Naive thymus-derived CD8-positive, alpha-beta T cell (primary cell): ENCODE results near the gene TEX35. TPM values are rescaled to one million over a fixed set of nuclear protein-coding genes. Genes with fewer than 3 reads are reported as not detected.
A peak's percentile ranks its signal among the peaks of the same experiment; 100 is the strongest.
"Not testable (repeated sequence)": the region's sequence is repeated elsewhere in the genome, so short reads cannot be mapped to it uniquely, and the experiment has no call there.

Experiments
- ATAC-seq, 2 donors: fragments of 150-1000 bp; cut with Tn5 transposase in 1 of 2; sonication (Bioruptor Pico), chemical (Tn5 transposase) in 1 of 2; 1 replicate in 1 of 2; 2 replicates in 1 of 2; pipeline ENCODE4 v1.10.0; 2021; ENCODE audit warnings: mild to moderate bottlenecking in 2 of 2, moderate library complexity in 2 of 2
- POLR2A ChIA-PET: fragments of 350-600 bp; sonication (Branson Sonifier 250); formaldehyde crosslinking; loops from one replicate; lab custom pipeline; 2021; ENCODE audit warnings: antibody characterized with exemption; lab: Charles Lee
- DNase-seq, 10 donors: peaks; one replicate each; pipeline versions ENCODE4 v3.0.0 to v3.0.0-alpha.2; 2020 to 2022
- H3K27ac Mint-ChIP-seq, 10 donors: one replicate each; pipeline ENCODE4 v1.8.0; 2020 to 2022; ENCODE audit warnings: mild to moderate bottlenecking in 10 of 10, mixed read lengths in 10 of 10, moderate library complexity in 4 of 10, inconsistent platforms in 1 of 10
- H3K27me3 Mint-ChIP-seq, 5 donors: one replicate each; pipeline ENCODE4 v1.8.0; 2021 to 2022; ENCODE audit warnings: mixed read lengths in 5 of 5
- H3K36me3 Mint-ChIP-seq, 3 donors: one replicate each; pipeline ENCODE4 v1.8.0; 2020 to 2022; ENCODE audit warnings: mixed read lengths in 3 of 3, mild to moderate bottlenecking in 2 of 3, inconsistent platforms in 1 of 3
- H3K4me1 Mint-ChIP-seq, 4 donors: one replicate each; pipeline ENCODE4 v1.8.0; 2021 to 2022; ENCODE audit warnings: mixed read lengths in 4 of 4
- H3K4me3 Mint-ChIP-seq, 10 donors: one replicate each; pipeline ENCODE4 v1.8.0; 2020 to 2022; ENCODE audit warnings: mild to moderate bottlenecking in 10 of 10, mixed read lengths in 10 of 10, moderate library complexity in 6 of 10, inconsistent platforms in 1 of 10
- H3K9me3 Mint-ChIP-seq, 9 donors: one replicate each; pipeline ENCODE4 v1.8.0; 2020 to 2022; ENCODE audit warnings: mixed read lengths in 9 of 9, mild to moderate bottlenecking in 3 of 9, inconsistent platforms in 1 of 9, moderate library complexity in 1 of 9
- polyA plus RNA-seq, 3 donors: library from polyadenylated mRNA; unstranded; fragments of 300-500 nt; fragmentation: Illumina TruSeq; gene quantifications; one replicate each; pipeline ENCODE4 v1.2.3, GENCODE V29; 2021
- total RNA-seq, 8 experiments: library from RNA in 2 of 8; stranded (reverse) in 2 of 8; gene quantifications; one replicate each; pipeline ENCODE4 v1.2.3 and lab custom pipeline; 2021 to 2026

Gene TEX35
- total and polyA plus RNA-seq, 5 experiments from 2014 or later, result not detected

GRCh38 chr1:178540646-178541045 lies 27.7 kb downstream of the TEX35 start:
- Mint-ChIP-seq H3K9me3 (no peaks in the 10 kb centered on the region), H3K4me1 (peaks cover 5 to 31% (median 17%) of the 10 kb centered on the region in 4 donors), H3K27me3 (peaks cover 0 to 2% (median 0%) of the 10 kb centered on the region in 5 donors), H3K27ac (peak overlapping the region in 4 of 10 donors; percentile 5 to 44 (median 22)), H3K4me3 (peak overlapping the region in 3 of 10 donors; percentile 11 to 33 (median 12)), H3K36me3 (no peaks in the 10 kb centered on the region)
- DNase-seq (no peak), ATAC-seq (no peak)
- POLR2A ChIA-PET, result no interaction called here

GRCh38 chr1:178541379-178541778 lies 28.5 kb downstream of the TEX35 start:
- H3K4me1 Mint-ChIP-seq, result peaks cover 5 to 35% (median 17%) of the 10 kb centered on the region in 4 donors
- POLR2A ChIA-PET, result no interaction called here
- peak overlapping the region; percentile 86 to 96 (median 92) for H3K4me3 Mint-ChIP-seq
- peaks cover 0 to 2% (median 0%) of the 10 kb centered on the region in 5 donors for H3K27me3 Mint-ChIP-seq
- DNase-seq (no peak), ATAC-seq (no peak)
- no peaks in the 10 kb centered on the region for H3K36me3 Mint-ChIP-seq
- no peaks in the 10 kb centered on the region for H3K9me3 Mint-ChIP-seq
- H3K27ac Mint-ChIP-seq, result peak overlapping the region in 7 of 10 donors; percentile 29 to 90 (median 68)

DNA sequence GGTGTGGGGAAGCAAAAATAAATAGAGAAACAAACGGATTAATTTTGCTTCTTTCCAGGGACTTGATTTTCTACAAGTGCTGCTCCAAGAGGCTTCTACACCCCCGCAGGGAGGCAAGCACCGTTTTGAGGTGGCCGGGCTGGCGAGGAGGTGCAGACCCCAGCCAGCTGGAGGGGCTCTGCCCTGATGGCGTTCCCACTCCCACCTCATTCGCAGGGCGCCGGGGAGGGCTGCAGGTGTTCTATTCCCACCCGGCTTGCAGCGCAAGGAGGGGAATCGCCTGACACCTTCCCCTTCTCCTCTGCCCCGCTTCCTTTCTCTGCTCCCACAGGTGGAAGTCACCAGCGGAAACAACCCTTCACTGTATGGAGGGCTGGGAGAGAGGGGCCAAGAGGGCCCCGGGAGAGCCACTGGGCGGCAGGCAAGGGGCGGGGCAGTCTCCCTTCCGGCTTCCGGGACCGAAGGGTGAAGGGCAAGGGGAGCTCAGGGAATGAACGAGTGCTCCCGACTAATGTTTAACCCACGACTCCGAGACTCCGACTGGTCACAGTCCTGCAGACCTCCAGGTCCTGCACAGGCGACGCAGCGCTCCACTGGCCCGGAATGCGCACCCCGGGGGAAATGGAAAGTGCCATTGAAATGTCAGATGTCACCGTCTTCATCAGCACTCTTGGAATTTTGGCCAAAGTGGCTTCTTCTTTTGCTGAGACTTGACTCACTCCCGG lies 29.1 kb downstream of the TEX35 start:
- peak overlapping the region; percentile 86 to 96 (median 92) for H3K4me3 Mint-ChIP-seq
- DNase-seq, result peak in 5 of 10 donors; percentile 8 to 37 (median 25)
- peak; percentile 37 to 62 for ATAC-seq
- peaks cover 5 to 35% (median 17%) of the 10 kb centered on the region in 4 donors for H3K4me1 Mint-ChIP-seq
- H3K27me3 Mint-ChIP-seq, result peaks cover 0 to 2% (median 0%) of the 10 kb centered on the region in 5 donors
- POLR2A ChIA-PET, result interaction anchor here (0.6 to 1.5 kb wide), 2 partner anchors 212 to 824 kb away, joined by 3 to 5 read pairs; no protein-coding TSS in a partner anchor
- no peaks in the 10 kb centered on the region for H3K36me3 Mint-ChIP-seq
- peak overlapping the region; percentile 66 to 90 (median 87) for H3K27ac Mint-ChIP-seq
- H3K9me3 Mint-ChIP-seq, result no peaks in the 10 kb centered on the region

- H3K27ac Mint-ChIP-seq, result peak overlapping the region; percentile 66 to 90 (median 87)
- DNase-seq, result peak; percentile 69 to 95 (median 84)
- H3K4me1 Mint-ChIP-seq, result peaks cover 5 to 35% (median 17%) of the 10 kb centered on the region in 4 donors
- peak; percentile 91 for ATAC-seq
- no peaks in the 10 kb centered on the region for H3K9me3 Mint-ChIP-seq
- H3K4me3 Mint-ChIP-seq, result peak overlapping the region; percentile 86 to 96 (median 92)
- POLR2A ChIA-PET, result interaction anchor here (0.8 to 1.5 kb wide), 2 partner anchors 183 to 211 kb away, joined by 3 to 5 read pairs; partner anchors contain the start of gene RALGPS2
- H3K27me3 Mint-ChIP-seq, result peaks cover 0 to 2% (median 0%) of the 10 kb centered on the region in 5 donors
- H3K36me3 Mint-ChIP-seq, result peaks cover 0 to 2% (median 0%) of the 10 kb centered on the region in 3 donors
Measured at GRCh38 chr1:178542554-178543289, 29.8 kb downstream of the TEX35 start.

DNA sequence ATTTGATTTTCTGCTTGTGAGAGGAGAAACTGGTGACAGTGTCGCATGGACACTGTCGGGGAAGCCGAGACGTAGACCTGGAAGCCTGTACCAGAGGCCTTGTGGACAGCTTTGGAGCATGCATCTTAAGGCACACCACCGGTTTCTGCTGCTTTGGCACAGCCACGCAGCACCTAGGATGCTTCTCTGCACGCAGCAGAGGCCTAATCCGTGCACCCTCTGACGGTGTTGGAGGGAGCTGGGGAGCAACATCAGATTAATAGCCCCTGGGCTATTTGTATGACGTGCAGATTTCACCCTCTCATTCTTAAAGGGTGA lies 30.3 kb downstream of the TEX35 start:
- POLR2A ChIA-PET, result interaction anchor here (0.8 to 1.5 kb wide), 2 partner anchors 182 to 211 kb away, joined by 3 to 5 read pairs; partner anchors contain the start of gene RALGPS2
- Mint-ChIP-seq H3K4me3 (peak overlapping the region; percentile 84 to 96 (median 92)), H3K4me1 (peaks cover 5 to 35% (median 17%) of the 10 kb centered on the region in 4 donors), H3K9me3 (no peaks in the 10 kb centered on the region), H3K27ac (peak overlapping the region in 9 of 10 donors; percentile 34 to 86 (median 73)), H3K36me3 (peaks cover 0 to 2% (median 0%) of the 10 kb centered on the region in 3 donors), H3K27me3 (no peaks in the 10 kb centered on the region)
- peak in 3 of 10 donors; percentile 6 to 18 (median 10) for DNase-seq
- peak in 1 of 2 donors; percentile 9 for ATAC-seq

GRCh38 chr1:178544531-178544930 lies 31.6 kb downstream of the TEX35 start:
- H3K27ac Mint-ChIP-seq, result peak overlapping the region in 2 of 10 donors; percentile 2 to 42
- no peaks in the 10 kb centered on the region for H3K9me3 Mint-ChIP-seq
- H3K36me3 Mint-ChIP-seq, result peaks cover 0 to 5% (median 0%) of the 10 kb centered on the region in 3 donors
- POLR2A ChIA-PET, result no interaction called here
- no peaks in the 10 kb centered on the region for H3K27me3 Mint-ChIP-seq
- no peak for ATAC-seq
- H3K4me1 Mint-ChIP-seq, result peaks cover 5 to 35% (median 17%) of the 10 kb centered on the region in 4 donors
- DNase-seq, result no peak
- H3K4me3 Mint-ChIP-seq, result peak overlapping the region in 5 of 10 donors; percentile 19 to 93 (median 37)

DNA sequence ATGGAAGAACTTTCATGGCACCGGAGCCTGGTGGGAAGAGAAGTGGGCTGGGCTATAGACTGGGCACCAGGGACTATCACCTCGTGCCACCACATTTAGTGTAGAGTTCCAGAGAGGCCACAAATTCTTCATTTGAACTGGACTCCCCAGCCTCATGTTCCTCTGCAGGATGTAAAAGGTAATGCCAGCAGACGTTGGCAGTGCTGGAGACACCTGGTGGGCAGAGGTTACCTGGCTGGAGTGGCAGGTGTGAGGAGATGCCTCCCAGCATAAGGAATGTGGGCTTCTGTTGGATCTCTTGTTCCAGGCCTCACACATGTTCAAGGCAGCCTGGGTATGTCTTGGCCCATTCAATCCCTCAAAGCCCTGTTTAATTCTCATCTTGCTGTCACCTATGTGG lies 35.2 kb downstream of the TEX35 start:
- Mint-ChIP-seq H3K27ac (no peak overlapping the region), H3K27me3 (peaks cover 0 to 1% (median 0%) of the 10 kb centered on the region in 5 donors), H3K36me3 (peaks cover 11 to 16% (median 14%) of the 10 kb centered on the region in 3 donors), H3K4me3 (no peak overlapping the region), H3K9me3 (peaks cover 0 to 13% (median 5%) of the 10 kb centered on the region in 9 donors), H3K4me1 (peaks cover 4 to 23% (median 7%) of the 10 kb centered on the region in 4 donors)
- POLR2A ChIA-PET, result no interaction called here
- DNase-seq, result no peak
- ATAC-seq, result no peak

DNA sequence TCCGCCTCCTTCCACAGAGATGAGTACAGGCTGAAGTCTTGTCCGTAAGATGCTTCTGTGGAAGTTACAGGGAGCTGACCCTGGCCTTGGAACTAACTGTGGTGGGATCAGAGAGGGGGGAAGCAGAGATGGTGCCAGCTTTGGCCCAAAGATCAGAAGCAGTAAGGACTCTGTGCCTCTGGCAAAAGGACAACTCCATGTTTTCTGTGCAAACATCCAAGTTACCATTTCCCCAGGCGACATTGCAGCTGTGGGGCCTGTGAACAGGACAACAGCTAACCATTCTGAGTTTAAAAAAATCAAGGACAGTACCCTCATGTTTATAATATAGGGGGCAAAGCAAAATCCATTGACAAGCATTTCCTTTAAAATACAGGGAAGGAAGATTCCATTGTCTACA lies 38.4 kb downstream of the TEX35 start:
- H3K27ac Mint-ChIP-seq, result no peak overlapping the region
- peaks cover 0 to 38% (median 18%) of the 10 kb centered on the region in 9 donors for H3K9me3 Mint-ChIP-seq
- ATAC-seq, result no peak
- peaks cover 11 to 35% (median 16%) of the 10 kb centered on the region in 3 donors for H3K36me3 Mint-ChIP-seq
- peaks cover 0 to 2% (median 0%) of the 10 kb centered on the region in 4 donors for H3K4me1 Mint-ChIP-seq
- no peak for DNase-seq
- POLR2A ChIA-PET, result no interaction called here
- no peak overlapping the region for H3K4me3 Mint-ChIP-seq
- peaks cover 0 to 1% (median 0%) of the 10 kb centered on the region in 5 donors for H3K27me3 Mint-ChIP-seq

DNA sequence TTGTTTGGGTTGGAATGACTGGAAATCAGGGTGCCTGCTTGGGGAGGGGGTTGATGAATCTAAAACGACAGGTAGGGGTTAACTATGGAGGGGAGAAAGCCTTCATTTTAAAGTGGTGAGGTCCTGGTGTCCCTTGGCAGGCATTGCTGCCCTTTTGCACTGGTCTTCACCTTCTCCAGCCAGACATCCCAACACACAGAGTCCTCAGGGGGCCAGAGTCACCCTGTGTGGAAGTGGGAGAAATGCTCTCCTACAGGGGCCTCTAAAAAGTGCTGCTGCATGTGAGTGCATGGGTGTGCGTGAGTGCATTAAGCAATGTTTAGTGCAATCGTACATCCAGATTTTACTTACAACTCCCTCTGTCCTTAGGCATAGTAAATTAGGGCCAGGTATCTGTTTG lies 39.0 kb downstream of the TEX35 start:
- Mint-ChIP-seq H3K27me3 (peaks cover 0 to 1% (median 0%) of the 10 kb centered on the region in 5 donors), H3K4me3 (no peak overlapping the region), H3K9me3 (peaks cover 0 to 38% (median 18%) of the 10 kb centered on the region in 9 donors), H3K36me3 (peaks cover 11 to 35% (median 16%) of the 10 kb centered on the region in 3 donors), H3K27ac (no peak overlapping the region), H3K4me1 (peaks cover 0 to 2% (median 0%) of the 10 kb centered on the region in 4 donors)
- POLR2A ChIA-PET, result no interaction called here
- DNase-seq, result peak in 1 of 10 donors; percentile 2
- no peak for ATAC-seq

DNA sequence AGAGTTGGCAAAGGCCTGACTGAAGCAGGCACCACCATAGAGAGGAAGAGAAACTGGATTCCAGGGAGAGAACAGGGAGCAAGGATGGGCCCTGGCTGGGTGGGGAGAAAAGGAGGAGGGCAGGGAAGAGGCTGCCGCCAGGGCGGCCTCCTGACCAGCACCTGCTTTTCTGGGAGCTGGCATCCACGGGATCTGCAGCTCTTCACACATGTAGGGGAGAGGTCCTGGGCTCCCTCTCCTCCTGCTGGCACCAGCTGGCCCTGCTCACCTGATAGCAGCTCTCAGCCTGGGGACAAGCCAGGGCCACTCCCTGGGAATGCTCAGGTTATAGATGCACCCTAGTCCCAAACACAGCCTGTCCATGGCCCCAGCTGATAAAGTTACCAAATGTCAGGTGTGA lies 39.9 kb downstream of the TEX35 start:
- Mint-ChIP-seq H3K27me3 (peaks cover 0 to 1% (median 0%) of the 10 kb centered on the region in 5 donors), H3K27ac (no peak overlapping the region), H3K9me3 (peaks cover 0 to 38% (median 18%) of the 10 kb centered on the region in 9 donors), H3K4me1 (peaks cover 0 to 2% (median 0%) of the 10 kb centered on the region in 4 donors), H3K36me3 (peaks cover 11 to 35% (median 14%) of the 10 kb centered on the region in 3 donors), H3K4me3 (no peak overlapping the region)
- DNase-seq (peak in 1 of 10 donors; percentile 4), ATAC-seq (no peak)
- POLR2A ChIA-PET, result no interaction called here

DNA sequence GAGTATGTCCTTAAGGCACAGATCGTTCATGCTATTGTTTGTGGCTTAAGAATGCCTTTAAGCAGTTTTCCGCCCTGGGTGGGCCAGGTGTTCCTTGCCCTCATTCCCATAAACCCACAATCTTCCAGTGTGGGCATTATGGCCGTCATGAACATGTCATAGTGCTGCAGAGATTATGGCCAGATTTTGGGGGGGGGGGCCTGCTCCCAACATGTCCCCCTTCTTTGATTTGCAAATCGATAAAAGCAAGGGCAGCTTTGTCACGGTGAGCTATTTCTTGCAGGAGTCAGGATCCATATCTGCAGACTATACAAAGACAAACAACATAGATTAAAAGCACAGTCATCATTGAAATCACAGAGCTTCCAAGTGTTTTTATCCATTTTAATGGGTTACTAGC lies 41.4 kb downstream of the TEX35 start:
- not testable (repeated sequence) for H3K27ac Mint-ChIP-seq, H3K4me3 Mint-ChIP-seq, ATAC-seq, H3K4me1 Mint-ChIP-seq, H3K27me3 Mint-ChIP-seq
- peak in 1 of 10 donors; percentile 7 for DNase-seq
- Mint-ChIP-seq H3K9me3 (peaks cover 0 to 38% (median 18%) of the 10 kb centered on the region in 9 donors), H3K36me3 (peaks cover 11 to 35% (median 11%) of the 10 kb centered on the region in 3 donors)
- POLR2A ChIA-PET, result interaction anchor here (0.6 kb wide), 1 partner anchor 1074 kb away, joined by 6 read pairs; no protein-coding TSS in a partner anchor

DNA sequence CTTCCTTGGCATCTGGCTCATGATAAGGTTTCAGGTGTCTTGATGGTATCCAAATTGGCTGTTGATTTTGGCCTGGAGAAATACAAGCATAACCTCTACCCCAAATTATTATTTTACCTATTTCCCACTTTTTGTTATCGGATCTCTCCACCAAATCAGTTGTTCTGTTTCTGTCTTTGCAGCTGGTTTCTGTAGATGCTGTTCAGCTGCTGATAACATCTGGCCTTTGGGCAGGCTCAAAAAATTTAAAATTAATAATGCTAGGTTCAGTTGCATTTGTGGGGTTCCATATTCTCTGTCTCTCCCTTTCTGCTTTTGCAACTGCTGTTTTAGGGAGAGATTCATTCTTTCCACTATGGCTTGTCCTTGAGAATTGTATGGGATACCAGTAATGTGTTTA lies 42.7 kb downstream of the TEX35 start:
- POLR2A ChIA-PET, DNase-seq, H3K27me3 Mint-ChIP-seq, H3K4me3 Mint-ChIP-seq, ATAC-seq, H3K4me1 Mint-ChIP-seq, H3K27ac Mint-ChIP-seq: not testable (repeated sequence)
- peaks cover 0 to 38% (median 18%) of the 10 kb centered on the region in 9 donors for H3K9me3 Mint-ChIP-seq
- peaks cover 8 to 30% (median 10%) of the 10 kb centered on the region in 3 donors for H3K36me3 Mint-ChIP-seq
